Prostate gland (tissue), 2 donors: Measurements from ENCODE around the gene MESP1.

Experiments
- CTCF ChIP-seq, 4 experiments: fragments of 200-600 bp in 2 of 4; fragments of 450-650 bp in 2 of 4; sonication (generic) in 2 of 4; IDR thresholded peaks; 1 replicate in 3 of 4; 2 replicates in 1 of 4; pipeline ENCODE4 v1.5.1; 2016 to 2019; ENCODE audit warnings: antibody characterized with exemption in 4 of 4, mild to moderate bottlenecking in 2 of 4, moderate library complexity in 2 of 4
- POLR2AphosphoS5 ChIP-seq: sonication (generic); formaldehyde crosslinking; IDR thresholded peaks from one replicate; pipeline ENCODE4 v1.6.1; 2017; ENCODE audit warnings: antibody characterized with exemption

- TF ChIP-seq POLR2AphosphoS5 (no peak), CTCF (IDR thresholded peaks at IDR 0.05) (no peak)
Observed at GRCh38 chr15:89749526-89749925, 1.5 kb downstream of the MESP1 start.
